KMS-11 (cell line): ENCODE data around the gene TRAFD1.

ENCODE experiments used
- H2AFZ ChIP-seq: fragments of 200-600 bp; sonication (generic); 2 replicates; pipeline ENCODE4 v1.6.1; 2016; ENCODE audit warnings: antibody characterized with exemption, mixed run types, low read depth
- H3K27ac ChIP-seq: fragments of 200-600 bp; sonication (generic); 2 replicates; pipeline ENCODE4 v1.6.1; 2016; ENCODE audit warnings: mild to moderate bottlenecking, mixed run types
- H3K27me3 ChIP-seq: fragments of 200-600 bp; sonication (generic); 2 replicates; pipeline ENCODE4 v1.6.1; 2017; ENCODE audit warnings: mild to moderate bottlenecking, low read depth, mixed run types, moderate library complexity; ENCODE audit not compliant: insufficient read depth
- H3K36me3 ChIP-seq: fragments of 200-600 bp; sonication (generic); 2 replicates; pipeline ENCODE4 v1.6.1; 2017; ENCODE audit warnings: mild to moderate bottlenecking, mixed run types; ENCODE audit not compliant: insufficient read depth
- H3K4me1 ChIP-seq: fragments of 200-600 bp; sonication (generic); 2 replicates; pipeline ENCODE4 v1.6.1; 2016; ENCODE audit warnings: mild to moderate bottlenecking, low read depth, mixed run types; ENCODE audit not compliant: poor library complexity, severe bottlenecking
- H3K4me2 ChIP-seq: fragments of 200-600 bp; sonication (generic); 2 replicates; pipeline ENCODE4 v1.7.0; 2016; ENCODE audit warnings: mild to moderate bottlenecking, mixed run types
- H3K4me3 ChIP-seq: fragments of 200-600 bp; sonication (generic); IDR thresholded peaks from 2 replicates; pipeline ENCODE4 v1.6.1; 2017; ENCODE audit warnings: low read depth, low read length, mixed read lengths; ENCODE audit not compliant: insufficient read depth
- H3K79me2 ChIP-seq: fragments of 200-600 bp; sonication (generic); 2 replicates; pipeline ENCODE4 v1.6.1; 2016; ENCODE audit warnings: low read depth, mixed run types; ENCODE audit not compliant: insufficient read depth
- H3K9ac ChIP-seq: fragments of 200-600 bp; sonication (generic); 2 replicates; pipeline ENCODE4 v1.6.1; 2016; ENCODE audit warnings: mild to moderate bottlenecking, mixed run types
- H4K20me1 ChIP-seq: fragments of 200-600 bp; sonication (generic); 2 replicates; pipeline ENCODE4 v1.6.1; 2016; ENCODE audit warnings: mild to moderate bottlenecking, mixed run types; ENCODE audit not compliant: insufficient read depth
- CTCF ChIP-seq: fragments of 200-600 bp; sonication (generic); conservative IDR thresholded peaks from 2 replicates; pipeline ENCODE4 v1.6.1; 2017; ENCODE audit warnings: low read depth, mild to moderate bottlenecking, antibody characterized with exemption, low read length, moderate library complexity, mixed read lengths

TRAFD1 gene

GRCh38 chr12:112117685-112118084 lies 7.7 kb upstream of the TRAFD1 start:
- Histone ChIP-seq H3K79me2 (no peaks in the 10 kb centered on the region), H2AFZ (no peak overlapping the region)

GRCh38 chr12:112121780-112122565 lies 3.4 kb upstream of the TRAFD1 start:
- no peaks in the 10 kb centered on the region for H4K20me1 ChIP-seq
- no peak overlapping the region for H2AFZ ChIP-seq
- H3K27ac ChIP-seq: no peak overlapping the region
- peaks cover 12% of the 10 kb centered on the region; the same call in 1 of the 2 replicates for H3K79me2 ChIP-seq
- H3K27me3 ChIP-seq: no peaks in the 10 kb centered on the region
- H3K36me3 ChIP-seq: no peaks in the 10 kb centered on the region
- H3K9ac ChIP-seq: no peak overlapping the region
- H3K4me3 ChIP-seq: no peak overlapping the region
- no peak overlapping the region for H3K4me2 ChIP-seq
- no peak for TF ChIP-seq CTCF
- peaks cover 13% of the 10 kb centered on the region for H3K4me1 ChIP-seq

More at GRCh38 chr12:112117685-112118084, 7.7 kb upstream of the TRAFD1 start:
- no peaks in the 10 kb centered on the region for H3K4me1 ChIP-seq
- H3K36me3 ChIP-seq: no peaks in the 10 kb centered on the region
- no peak overlapping the region for H3K4me2 ChIP-seq
- H4K20me1 ChIP-seq: no peaks in the 10 kb centered on the region
- no peak overlapping the region for H3K4me3 ChIP-seq
- H3K27me3 ChIP-seq: no peaks in the 10 kb centered on the region
- TF ChIP-seq CTCF: no peak
- no peak overlapping the region for H3K9ac ChIP-seq
- no peak overlapping the region for H3K27ac ChIP-seq

- H3K9ac ChIP-seq: no peak overlapping the region
- no peak overlapping the region for H3K27ac ChIP-seq
- no peak overlapping the region for H3K4me3 ChIP-seq
- H4K20me1 ChIP-seq: no peaks in the 10 kb centered on the region
- peaks cover 20% of the 10 kb centered on the region for H3K4me1 ChIP-seq
- no peak overlapping the region for H2AFZ ChIP-seq
- H3K79me2 ChIP-seq: peaks cover 19% of the 10 kb centered on the region; the same call in 1 of the 2 replicates
- TF ChIP-seq CTCF: no peak
- no peaks in the 10 kb centered on the region for H3K36me3 ChIP-seq
- H3K4me2 ChIP-seq: no peak overlapping the region
- no peaks in the 10 kb centered on the region for H3K27me3 ChIP-seq
Measured at GRCh38 chr12:112122823-112123690, 2.3 kb upstream of the TRAFD1 start.

- Histone ChIP-seq H3K36me3 (no peaks in the 10 kb centered on the region), H3K4me2 (peak overlapping the region; percentile 53), H3K27me3 (no peaks in the 10 kb centered on the region), H3K79me2 (peaks cover 37% of the 10 kb centered on the region), H3K4me1 (peaks cover 38% of the 10 kb centered on the region), H3K4me3 (no peak overlapping the region), H2AFZ (peak overlapping the region; percentile 10; the same call in 1 of the 2 replicates), H3K27ac (no peak overlapping the region), H3K9ac (no peak overlapping the region), H4K20me1 (no peaks in the 10 kb centered on the region)
- no peak for TF ChIP-seq CTCF
Measured at GRCh38 chr12:112124918-112125249, 476 bp upstream of the TRAFD1 start.
